Measurements from ENCODE around the gene TDRD7.

Gene TDRD7

GRCh38 chr9:97372580-97372979 is 39.3 kb upstream of the TDRD7 start:
- no peak for TF ChIP-seq ZNF384 (IDR thresholded peaks at IDR 0.05)
- TF ChIP-seq FOXM1 (IDR thresholded peaks at IDR 0.05; ENCODE audit: borderline replicate concordance), result no peak
- TF ChIP-seq NFRKB (IDR thresholded peaks at IDR 0.05), result no peak
- TF ChIP-seq TARDBP (IDR thresholded peaks at IDR 0.05), result no peak
- TF ChIP-seq ELF4 (IDR thresholded peaks at IDR 0.05), result no peak
- TF ChIP-seq L3MBTL2 (conservative IDR thresholded peaks at IDR 0.05), result no peak
- TF ChIP-seq HDGF (IDR thresholded peaks at IDR 0.05; ENCODE audit: borderline replicate concordance), result no peak
- TF ChIP-seq SUZ12 (IDR thresholded peaks at IDR 0.05), result no peak
- no peak for TF ChIP-seq LEF1 (IDR thresholded peaks at IDR 0.05; ENCODE audit: borderline replicate concordance)
- DNase-seq (ENCODE audit: extremely low spot score), result no peak
- ChIA-PET CTCF (no interaction called here), POLR2A (no interaction called here)

GRCh38 chr9:97373331-97373730 is 38.6 kb upstream of the TDRD7 start:
- ChIA-PET CTCF (no interaction called here), POLR2A (no interaction called here)

GRCh38 chr9:97374811-97375210 is 37.1 kb upstream of the TDRD7 start:
- DNase-seq (ENCODE audit: extremely low spot score), result no peak
- ChIA-PET CTCF (no interaction called here), POLR2A (no interaction called here)
- TF ChIP-seq TARDBP (IDR thresholded peaks at IDR 0.05) (no peak), CTBP1 (IDR thresholded peaks at IDR 0.05; ENCODE audit: borderline replicate concordance) (no peak), BHLHE40 (IDR thresholded peaks at IDR 0.05; ENCODE audit: borderline replicate concordance) (no peak), NFRKB (IDR thresholded peaks at IDR 0.05) (no peak), HDGF (IDR thresholded peaks at IDR 0.05; ENCODE audit: borderline replicate concordance) (no peak), SUZ12 (IDR thresholded peaks at IDR 0.05) (no peak), FOXA1 (IDR thresholded peaks at IDR 0.05) (no peak), LEF1 (IDR thresholded peaks at IDR 0.05; ENCODE audit: borderline replicate concordance) (no peak), ELF4 (IDR thresholded peaks at IDR 0.05) (no peak), L3MBTL2 (conservative IDR thresholded peaks at IDR 0.05) (no peak), SP1 (IDR thresholded peaks at IDR 0.05) (no peak), ARNT (IDR thresholded peaks at IDR 0.05) (no peak), FOXM1 (IDR thresholded peaks at IDR 0.05; ENCODE audit: borderline replicate concordance) (no peak), FOXK2 (IDR thresholded peaks at IDR 0.05) (no peak), ZNF384 (IDR thresholded peaks at IDR 0.05) (no peak)
- TF ChIP-seq, protein P1, sequence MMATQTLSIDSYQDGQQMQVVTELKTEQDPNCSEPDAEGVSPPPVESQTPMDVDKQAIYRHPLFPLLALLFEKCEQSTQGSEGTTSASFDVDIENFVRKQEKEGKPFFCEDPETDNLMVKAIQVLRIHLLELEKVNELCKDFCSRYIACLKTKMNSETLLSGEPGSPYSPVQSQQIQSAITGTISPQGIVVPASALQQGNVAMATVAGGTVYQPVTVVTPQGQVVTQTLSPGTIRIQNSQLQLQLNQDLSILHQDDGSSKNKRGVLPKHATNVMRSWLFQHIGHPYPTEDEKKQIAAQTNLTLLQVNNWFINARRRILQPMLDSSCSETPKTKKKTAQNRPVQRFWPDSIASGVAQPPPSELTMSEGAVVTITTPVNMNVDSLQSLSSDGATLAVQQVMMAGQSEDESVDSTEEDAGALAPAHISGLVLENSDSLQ (IDR thresholded peaks at IDR 0.05), result no peak

More at GRCh38 chr9:97373331-97373730, 38.6 kb upstream of the TDRD7 start:
- no peak for DNase-seq (ENCODE audit: extremely low spot score)
- TF ChIP-seq SP1 (IDR thresholded peaks at IDR 0.05) (no peak), FOXA1 (IDR thresholded peaks at IDR 0.05) (no peak), TARDBP (IDR thresholded peaks at IDR 0.05) (no peak), CTBP1 (IDR thresholded peaks at IDR 0.05; ENCODE audit: borderline replicate concordance) (no peak), BHLHE40 (IDR thresholded peaks at IDR 0.05; ENCODE audit: borderline replicate concordance) (no peak), FOXM1 (IDR thresholded peaks at IDR 0.05; ENCODE audit: borderline replicate concordance) (no peak), ELF4 (IDR thresholded peaks at IDR 0.05) (no peak), ARNT (IDR thresholded peaks at IDR 0.05) (no peak), FOXK2 (IDR thresholded peaks at IDR 0.05) (no peak), ZNF384 (IDR thresholded peaks at IDR 0.05) (no peak), L3MBTL2 (conservative IDR thresholded peaks at IDR 0.05) (no peak), HDGF (IDR thresholded peaks at IDR 0.05; ENCODE audit: borderline replicate concordance) (no peak), NFRKB (IDR thresholded peaks at IDR 0.05) (no peak), LEF1 (IDR thresholded peaks at IDR 0.05; ENCODE audit: borderline replicate concordance) (no peak)
- TF ChIP-seq, protein P1 (IDR thresholded peaks at IDR 0.05), result no peak

GRCh38 chr9:97376902-97377301 is 35.0 kb upstream of the TDRD7 start:
- CTCF ChIA-PET, result no interaction called here
- DNase-seq (ENCODE audit: extremely low spot score), result no peak
- TF ChIP-seq, protein P1 (IDR thresholded peaks at IDR 0.05), result no peak
- no peak for TF ChIP-seq L3MBTL2 (conservative IDR thresholded peaks at IDR 0.05)
- no peak for TF ChIP-seq TARDBP (IDR thresholded peaks at IDR 0.05)
- no peak for TF ChIP-seq FOXA1 (IDR thresholded peaks at IDR 0.05)
- no peak for TF ChIP-seq ELF4 (IDR thresholded peaks at IDR 0.05)
- no peak for TF ChIP-seq SUZ12 (IDR thresholded peaks at IDR 0.05)
- no peak for TF ChIP-seq BHLHE40 (IDR thresholded peaks at IDR 0.05; ENCODE audit: borderline replicate concordance)
- TF ChIP-seq HDGF (IDR thresholded peaks at IDR 0.05; ENCODE audit: borderline replicate concordance), result no peak
- no peak for TF ChIP-seq SP1 (IDR thresholded peaks at IDR 0.05)
- TF ChIP-seq ARNT (IDR thresholded peaks at IDR 0.05), result no peak
- TF ChIP-seq LEF1 (IDR thresholded peaks at IDR 0.05; ENCODE audit: borderline replicate concordance), result no peak
- no peak for TF ChIP-seq NFRKB (IDR thresholded peaks at IDR 0.05)
- no peak for TF ChIP-seq FOXK2 (IDR thresholded peaks at IDR 0.05)
- TF ChIP-seq FOXM1 (IDR thresholded peaks at IDR 0.05; ENCODE audit: borderline replicate concordance), result no peak
- TF ChIP-seq CTBP1 (IDR thresholded peaks at IDR 0.05; ENCODE audit: borderline replicate concordance), result no peak
- no peak for TF ChIP-seq ZNF384 (IDR thresholded peaks at IDR 0.05)
- POLR2A ChIA-PET, result no interaction called here

- DNase-seq (ENCODE audit: extremely low spot score), result no peak
These were observed 29.7 kb upstream of the TDRD7 start for GRCh38 chr9:97382099-97382718.

More at GRCh38 chr9:97382099-97382718, 29.7 kb upstream of the TDRD7 start:
- TF ChIP-seq FOXM1 (IDR thresholded peaks at IDR 0.05; ENCODE audit: borderline replicate concordance) (no peak), HDGF (IDR thresholded peaks at IDR 0.05; ENCODE audit: borderline replicate concordance) (no peak), SUZ12 (IDR thresholded peaks at IDR 0.05) (no peak), BHLHE40 (IDR thresholded peaks at IDR 0.05; ENCODE audit: borderline replicate concordance) (no peak), ZNF384 (IDR thresholded peaks at IDR 0.05) (no peak), SP1 (IDR thresholded peaks at IDR 0.05) (no peak), ELF4 (IDR thresholded peaks at IDR 0.05) (no peak), FOXA1 (IDR thresholded peaks at IDR 0.05) (no peak), LEF1 (IDR thresholded peaks at IDR 0.05; ENCODE audit: borderline replicate concordance) (no peak), CTBP1 (IDR thresholded peaks at IDR 0.05; ENCODE audit: borderline replicate concordance) (no peak), FOXK2 (IDR thresholded peaks at IDR 0.05) (no peak)
- TF ChIP-seq, protein P1 (IDR thresholded peaks at IDR 0.05), result no peak
- ChIA-PET POLR2A (no interaction called here), CTCF (no interaction called here)
